ENCODE measurements around the gene TBX15.

Gene TBX15

DNA sequence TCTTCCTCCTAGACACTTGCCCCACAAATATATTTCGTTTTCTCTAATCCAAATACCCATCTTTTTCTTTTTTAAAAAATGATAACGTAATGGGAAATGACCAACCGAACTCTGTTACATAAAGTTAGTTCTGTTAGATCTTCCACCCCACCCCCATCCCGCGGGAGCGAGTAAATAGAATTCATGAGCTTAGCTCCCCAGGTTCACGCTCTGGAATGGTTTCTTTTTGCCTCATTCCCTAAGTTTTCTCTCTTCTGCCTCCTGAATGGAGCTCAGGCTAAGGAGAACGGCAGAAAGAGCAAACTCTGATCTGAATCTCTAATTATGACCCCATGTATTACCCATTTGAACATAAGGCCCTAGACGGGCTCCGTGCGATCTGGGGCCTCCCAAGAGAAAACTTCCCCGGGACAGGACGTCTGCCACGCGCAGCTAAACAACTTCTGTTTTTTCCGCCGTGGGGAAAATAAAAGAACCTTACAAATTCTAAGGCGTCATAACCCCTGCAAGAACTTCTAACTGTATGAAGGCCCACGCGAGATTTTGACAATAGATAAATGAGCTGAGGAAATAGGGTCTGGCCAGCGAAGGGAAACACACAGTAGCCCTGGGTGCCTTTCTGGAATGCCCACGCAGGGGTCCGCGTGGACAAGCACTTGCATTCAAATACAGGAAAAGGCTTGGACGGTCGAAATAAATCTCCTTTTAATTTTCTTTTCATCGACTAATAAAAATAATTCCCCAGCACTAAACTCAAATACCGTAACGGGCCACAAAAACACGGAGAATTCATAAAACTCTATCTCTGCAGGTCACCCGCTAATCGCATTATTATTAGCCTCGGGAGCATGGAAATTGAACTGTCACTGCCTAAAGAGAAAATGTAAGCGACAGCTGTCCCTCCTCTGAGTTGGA, 2.2 kb downstream of the TBX15 start:
- DNase-seq = no peak

DNA sequence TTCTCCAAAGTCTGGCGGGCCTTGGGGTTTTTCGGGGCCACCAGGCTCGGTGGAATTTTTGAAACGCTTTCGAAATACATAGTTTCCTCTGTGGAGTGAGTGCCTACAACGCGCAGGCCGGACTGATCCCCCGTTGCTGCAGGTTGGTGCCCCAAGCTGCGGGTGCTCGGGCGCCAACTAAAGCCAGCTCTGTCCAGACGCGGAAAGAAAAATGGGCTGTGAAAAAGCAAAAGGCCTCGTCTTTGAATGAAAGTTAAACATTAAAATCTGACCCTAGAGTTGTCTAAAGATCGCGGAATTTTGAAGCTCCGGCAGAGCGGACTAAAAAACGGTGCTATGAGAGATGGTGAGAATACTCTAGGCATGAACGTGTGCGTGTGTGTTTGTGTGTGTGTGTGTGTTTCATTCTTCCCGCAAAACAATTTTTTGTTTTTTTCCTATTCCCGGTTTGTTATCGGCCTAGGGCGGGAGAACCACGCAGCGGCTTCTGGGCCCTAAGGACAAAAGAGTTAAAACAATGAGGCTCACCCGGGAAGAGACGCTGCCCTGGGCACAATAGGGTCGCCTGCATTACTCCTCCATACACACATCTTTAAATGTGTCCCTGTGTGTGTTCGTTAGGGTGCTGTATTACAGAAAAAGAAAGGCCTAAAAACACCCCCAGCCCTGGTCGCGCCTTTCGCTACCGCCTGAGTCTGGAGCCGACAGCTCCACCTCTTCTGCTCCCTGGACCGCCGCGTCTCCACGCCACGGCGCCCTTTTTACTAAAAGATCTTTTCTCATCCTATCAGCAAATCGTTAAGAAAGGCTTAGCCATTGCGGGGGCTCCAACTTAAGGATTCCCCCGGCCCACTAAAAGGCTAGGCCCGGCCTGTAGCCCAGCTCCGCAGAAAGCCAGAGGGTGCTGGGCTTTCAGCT, 3.2 kb downstream of the TBX15 start:
- DNase-seq = no peak

DNA sequence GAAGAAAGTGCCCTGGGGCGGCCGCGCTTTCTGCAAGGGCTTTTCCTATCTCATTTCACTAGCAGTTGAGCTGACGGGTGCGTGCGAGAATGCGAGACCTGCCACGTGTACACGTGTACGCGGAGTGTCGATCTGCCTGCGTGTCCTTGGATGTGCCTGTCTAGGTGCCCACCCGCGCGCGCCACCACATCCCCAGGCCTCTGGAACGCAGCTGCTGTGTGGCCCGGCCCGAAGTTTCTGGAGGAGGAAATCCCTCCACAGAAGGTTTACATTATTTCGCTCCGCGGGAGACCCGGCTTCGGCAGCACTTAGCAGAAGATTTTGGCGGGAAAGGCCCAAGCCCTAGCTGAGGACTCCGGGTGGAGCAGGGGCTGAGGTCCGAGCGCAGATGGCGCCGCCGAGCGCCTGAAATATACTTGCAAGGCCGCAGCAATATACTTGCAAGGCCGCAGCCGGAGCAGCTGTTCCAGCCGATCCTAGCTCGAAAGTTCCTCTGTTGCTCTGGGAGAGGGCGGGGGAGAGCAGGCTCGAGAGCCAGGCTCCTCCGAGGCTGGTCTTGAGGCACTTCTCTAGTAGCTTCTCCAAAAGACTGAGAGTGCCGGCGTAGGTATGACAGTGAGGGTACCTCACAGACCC, 3.9 kb downstream of the TBX15 start:
- no peak for DNase-seq

DNA sequence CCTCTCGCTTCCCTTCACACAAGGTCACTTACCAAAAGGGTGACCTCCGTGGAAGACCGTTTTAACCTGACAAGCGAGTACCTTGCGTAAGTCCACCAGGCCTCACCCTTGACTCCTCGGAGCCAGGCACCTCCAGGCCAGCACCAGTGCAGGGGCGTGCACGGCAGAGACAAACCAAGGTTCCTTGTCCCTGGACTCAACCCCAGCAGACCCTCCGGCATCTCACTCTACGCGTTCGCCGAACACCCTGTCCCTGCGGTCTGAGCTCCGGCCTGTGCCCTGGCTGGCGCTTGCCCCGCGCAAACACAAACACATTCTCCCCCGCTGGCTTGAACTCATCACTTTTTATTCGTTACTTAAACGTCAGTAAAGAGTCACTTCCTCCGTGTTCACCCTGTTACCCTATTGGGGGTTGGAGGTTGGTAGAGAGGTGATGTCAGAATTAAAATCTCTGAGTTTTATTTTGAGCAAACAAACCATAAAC, 4.5 kb downstream of the TBX15 start:
- DNase-seq = no peak

DNA sequence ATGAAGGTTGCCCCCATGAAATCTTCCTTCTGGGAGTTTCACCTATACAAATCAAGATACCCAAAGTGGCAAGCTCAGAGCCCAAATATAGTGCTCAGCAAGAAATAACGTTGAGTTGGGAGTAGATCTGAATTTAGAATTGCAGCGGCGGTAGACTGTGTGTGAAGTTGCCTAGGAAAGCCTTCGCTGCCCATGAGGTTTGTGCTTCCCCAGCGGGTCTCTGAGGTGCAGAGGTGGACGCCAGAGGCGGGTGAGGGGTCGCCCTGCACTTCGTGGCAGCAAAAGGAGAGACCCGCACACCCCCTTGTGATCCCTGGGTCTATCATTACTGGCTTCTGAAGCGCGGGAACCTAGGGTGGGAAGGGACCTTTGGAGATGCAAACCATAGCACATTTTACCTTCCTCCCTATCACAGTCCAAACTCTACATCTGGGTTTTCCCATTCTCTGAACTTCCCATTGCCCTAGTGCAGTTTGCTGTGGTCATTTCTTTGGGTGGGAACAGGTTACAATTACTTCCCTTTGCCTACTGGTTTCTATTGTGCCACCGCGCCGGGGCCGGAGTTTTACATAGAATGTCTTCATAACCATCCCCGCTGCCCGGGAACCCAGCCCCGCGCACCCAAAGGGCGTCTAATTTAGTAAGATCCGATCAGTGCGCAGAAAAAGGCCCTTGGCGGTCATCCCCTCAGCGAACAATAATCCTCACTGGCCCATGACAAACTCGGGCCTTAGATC, 5.2 kb downstream of the TBX15 start:
- no peak for DNase-seq

DNA sequence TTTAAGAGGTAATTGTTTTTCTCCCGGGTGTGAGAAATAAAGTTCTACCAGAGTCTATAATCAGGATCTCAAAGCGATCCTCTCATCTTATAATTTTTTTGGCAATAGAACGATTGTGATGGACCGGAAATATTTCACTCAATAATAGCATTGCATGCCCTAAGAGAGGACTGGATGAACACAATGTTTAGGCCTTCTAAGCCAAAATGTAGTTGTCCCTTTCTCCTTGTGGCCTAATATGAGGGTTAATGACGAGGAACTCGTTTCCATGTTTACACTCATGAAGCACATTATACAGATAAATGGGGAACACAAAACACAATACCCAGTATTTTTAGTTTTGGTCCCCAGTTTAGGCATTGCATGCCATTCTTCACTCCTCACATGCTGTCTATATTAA, 5.9 kb downstream of the TBX15 start:
- DNase-seq = no peak

DNA sequence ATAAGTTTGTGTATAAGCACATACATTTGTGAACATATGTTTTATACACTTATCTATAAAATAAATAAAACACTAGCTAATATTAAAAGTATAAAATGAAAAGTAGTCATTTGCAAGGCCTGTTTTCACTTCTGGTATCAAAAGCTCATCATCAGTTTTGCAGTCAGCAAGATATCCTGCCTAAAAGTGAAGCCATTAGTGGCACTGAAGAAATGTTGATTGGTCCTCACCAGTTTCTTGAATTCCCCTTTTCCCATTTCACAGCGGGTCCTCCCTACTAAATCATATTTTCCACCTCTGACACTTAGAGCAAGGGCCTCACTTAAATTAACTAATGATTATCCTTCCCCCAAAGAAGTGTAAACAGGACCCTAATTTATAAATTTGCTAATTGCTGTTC, 6.7 kb downstream of the TBX15 start:
- no peak for DNase-seq

DNA sequence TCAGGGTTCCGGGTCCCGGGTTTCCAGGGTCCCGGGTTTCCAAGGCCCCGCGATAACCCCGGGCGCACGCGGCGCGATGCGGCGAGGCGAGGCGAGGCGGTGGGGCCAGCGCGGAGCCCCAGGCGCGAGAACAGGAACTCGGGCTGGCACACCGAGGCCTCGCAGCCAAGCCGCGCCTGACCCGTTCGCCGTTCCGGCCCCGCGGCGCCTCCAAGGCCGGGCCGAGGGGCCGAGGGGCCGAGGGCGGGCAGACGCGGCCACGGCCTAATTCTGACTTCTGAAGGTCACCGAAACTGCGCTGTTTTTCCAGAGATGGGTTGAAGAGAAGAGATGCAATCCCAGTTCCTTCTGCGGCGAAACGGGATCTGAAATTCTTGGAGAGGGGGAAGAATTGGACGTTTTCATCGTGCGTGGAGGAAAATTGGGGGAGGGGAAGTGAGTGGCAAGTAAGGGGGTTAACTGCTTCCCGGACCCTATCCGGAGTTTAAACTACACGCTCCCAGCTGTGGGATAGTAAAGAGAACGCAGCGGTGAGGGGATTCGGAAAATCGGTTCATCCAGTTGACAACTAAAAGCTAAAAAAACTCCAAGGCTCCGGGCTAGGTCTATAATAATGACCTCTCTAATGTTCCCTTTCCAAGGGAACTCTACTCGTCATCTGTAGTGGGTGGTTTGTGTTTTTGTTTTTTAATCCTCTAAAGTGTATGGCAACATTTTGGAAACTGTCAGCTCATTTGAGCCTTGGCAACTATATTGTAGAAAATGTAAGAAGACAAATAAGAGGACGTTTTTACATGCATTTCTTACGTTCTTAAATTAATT, 8.2 kb downstream of the TBX15 start:
- no peak for DNase-seq

DNA sequence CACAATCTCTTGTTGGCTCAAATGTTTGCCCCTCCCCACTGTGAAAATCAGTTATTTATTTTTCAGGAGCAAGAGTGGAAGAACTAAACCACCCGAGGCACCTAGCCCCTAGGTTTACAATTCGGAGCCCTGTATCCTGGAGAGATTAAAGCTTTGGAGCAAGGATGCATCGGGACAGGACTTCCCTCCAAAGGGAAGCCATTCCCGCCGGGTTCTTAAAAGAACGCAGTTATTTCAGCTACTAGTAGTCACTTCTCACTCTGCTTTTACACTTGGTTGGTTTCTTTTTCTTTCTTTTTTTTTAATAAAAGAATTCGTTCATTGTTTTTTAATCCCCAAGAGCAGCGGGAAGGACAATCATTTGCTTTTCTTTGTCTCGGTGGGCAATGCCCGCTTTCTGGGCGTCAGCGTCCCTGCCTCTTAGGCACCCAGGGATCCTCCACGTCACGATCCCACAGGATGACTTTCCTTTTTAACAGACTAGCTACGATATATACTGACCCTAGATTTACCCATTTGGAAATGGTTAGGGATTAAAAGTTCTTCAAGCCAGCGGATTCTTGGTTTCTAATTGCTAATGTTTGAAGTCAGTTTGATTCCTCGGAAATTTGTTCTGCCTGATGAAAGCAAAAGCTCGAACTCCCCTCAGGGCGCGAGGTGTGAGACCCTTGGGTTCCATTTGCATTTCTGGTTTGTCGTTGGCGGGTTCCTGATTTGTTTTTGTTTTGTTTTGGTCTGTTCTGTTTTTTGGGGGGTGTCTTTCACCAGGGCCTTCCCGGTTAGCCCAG, 9.0 kb downstream of the TBX15 start:
- DNase-seq = no peak

DNA sequence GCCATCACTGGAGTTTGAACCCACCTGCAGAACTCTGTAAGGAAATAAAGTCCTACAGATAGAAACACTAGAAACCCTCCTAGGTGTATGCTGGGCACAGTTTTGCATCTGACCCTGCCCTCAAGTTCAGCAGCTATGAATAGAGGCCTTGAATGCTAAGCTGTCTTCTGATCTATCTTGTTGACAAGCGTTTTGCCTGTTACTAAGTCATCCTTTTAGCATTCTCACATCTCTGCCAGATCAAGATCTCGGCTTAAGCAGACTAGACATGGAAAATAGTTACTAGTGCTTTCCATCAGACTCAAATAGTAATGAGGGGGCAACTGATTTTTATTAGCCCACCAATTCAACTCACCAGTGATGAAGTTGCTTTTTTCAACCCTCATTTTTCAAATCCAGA, 10.5 kb downstream of the TBX15 start:
- DNase-seq = no peak

DNA sequence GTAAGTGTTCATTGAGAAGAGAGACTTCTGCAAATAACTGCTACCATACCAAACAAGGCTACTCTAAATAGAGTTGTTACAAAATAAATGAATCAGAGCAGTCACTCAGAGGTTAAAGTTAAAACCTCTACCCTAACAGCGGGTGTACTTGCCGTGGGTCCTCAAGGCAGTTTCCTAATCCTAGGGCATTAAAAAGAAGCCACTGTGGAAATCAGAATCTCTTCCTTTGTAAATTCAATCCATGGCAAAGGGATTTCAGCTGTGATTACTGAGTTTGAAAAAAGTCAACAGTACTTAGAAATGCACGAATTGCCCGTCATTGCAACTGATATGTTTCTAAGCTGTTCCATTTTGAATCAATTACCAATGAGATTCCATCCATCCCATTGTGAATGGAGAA, 13.5 kb downstream of the TBX15 start:
- no peak for DNase-seq

DNA sequence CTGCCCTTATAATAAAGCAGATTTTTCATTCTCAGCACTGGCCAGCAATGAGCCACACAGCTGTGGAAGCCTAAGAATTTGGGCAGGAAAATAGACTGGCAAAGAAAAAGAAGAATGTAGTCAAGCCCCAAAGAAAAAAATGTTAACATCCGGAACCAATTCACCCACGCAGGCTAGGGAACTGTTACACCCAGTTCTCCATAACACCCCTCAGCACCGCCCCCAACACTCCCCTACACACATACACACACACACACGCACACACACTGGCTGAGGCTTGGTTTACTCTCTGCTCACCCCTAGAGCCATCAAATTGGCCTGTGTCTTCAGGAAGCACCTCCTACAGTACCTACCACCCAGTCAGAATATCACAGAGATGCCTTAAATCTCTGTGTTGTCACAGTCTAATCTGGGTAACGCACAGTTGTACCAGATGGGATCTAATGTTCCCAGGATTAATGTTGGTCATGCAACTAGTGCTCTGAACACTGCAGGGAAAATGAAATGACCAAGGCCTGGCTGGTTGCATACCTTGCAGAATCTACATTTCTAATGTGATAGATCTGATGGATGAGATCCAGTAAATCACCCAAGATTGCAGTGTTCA, 14.5 kb downstream of the TBX15 start:
- DNase-seq = no peak

DNA sequence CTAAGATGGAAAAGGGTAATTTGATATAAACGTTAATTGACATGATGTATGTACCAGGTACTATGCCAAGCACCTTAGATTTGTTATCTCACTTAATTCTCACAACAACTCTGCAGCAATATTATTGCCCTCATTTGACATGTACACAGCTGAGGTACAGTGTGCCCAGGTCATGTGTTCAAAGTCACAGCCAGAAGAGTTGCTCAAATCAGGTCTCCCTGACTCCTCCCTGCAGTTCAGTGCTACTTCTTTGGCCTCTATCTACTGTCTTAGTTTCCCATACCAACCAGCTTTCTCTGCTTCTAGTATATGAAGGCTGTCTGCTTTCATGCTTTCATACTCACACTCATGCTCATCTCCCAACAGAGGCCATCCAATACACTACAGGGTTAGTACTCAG, 15.1 kb downstream of the TBX15 start:
- DNase-seq = no peak

DNA sequence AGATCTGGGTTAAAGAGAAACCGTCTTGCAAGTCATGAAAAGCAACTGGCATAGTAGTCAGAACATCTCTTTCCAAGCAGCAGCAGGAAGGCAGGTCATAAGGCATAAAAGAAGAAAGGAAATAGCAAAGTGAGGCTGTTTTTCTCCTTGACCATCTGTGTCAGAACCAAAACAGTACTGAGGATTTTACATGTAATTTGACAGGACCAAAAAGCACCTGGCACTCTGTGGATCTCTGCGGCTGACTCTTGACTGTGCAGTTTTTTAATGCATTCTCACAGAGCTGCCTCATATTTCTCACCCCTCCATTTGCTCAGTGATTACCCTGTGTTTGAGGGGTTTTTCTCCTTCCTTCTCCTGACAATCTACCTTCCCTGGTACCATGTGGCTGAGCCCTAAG, 17.7 kb downstream of the TBX15 start:
- DNase-seq = no peak

DNA sequence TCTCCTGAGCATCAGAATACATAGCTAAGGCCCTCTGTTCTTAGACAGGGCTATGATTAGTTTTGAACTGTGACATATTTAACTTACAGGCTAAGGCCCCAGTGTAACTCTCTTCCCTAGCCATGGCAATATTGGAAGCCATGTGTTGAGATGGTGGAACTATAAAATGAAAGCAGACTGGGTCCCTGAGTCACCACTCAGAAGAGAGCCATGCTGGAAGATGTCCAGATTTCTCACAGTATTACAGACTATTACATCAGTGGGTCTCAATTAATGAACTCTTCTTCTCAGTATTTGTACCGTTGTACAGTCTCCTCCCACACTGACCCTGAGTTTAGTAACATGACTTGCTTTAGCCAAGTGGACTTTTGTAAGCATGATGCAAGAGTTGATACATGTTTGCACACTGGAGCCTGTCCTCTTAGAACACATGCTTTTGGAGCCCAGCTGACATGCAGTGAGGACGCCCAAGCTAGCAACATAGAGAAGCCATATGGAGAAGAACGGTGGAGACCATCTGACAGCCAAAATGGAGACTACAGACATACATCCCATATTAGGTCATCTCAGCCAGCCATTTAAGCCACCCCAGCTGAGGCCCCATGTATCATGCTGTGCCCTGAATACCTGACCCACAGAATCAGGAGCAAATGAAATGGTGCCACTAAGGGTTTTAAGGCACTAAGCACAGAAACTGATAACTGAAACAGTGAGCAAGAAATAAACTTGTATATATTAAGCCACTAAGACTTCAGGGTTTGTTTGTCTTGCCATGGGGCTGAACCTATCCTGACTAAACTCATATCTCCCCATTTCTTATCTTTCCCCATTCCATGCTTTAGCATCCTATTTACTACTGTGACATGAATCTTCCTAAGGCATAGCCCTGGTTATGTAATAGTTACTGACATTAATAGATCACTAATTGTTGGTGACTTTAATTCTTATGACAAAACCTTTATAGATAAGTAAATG, 24.4 kb downstream of the TBX15 start:
- DNase-seq = no peak

DNA sequence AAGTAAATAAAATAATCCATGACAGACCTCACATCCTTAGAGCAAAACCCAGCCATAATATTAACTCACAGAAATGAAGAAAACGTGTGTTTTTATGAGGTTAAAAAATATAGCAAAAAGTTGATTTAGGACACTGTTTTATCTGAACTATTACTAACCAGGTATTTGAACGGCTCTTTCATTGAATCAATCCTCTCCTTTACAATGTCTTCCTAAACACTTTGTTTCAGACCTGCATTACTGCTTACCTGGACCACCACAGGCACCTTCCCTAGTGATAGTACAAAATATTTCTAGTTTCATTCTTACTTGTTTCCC, 25.0 kb downstream of the TBX15 start:
- no peak for DNase-seq

DNA sequence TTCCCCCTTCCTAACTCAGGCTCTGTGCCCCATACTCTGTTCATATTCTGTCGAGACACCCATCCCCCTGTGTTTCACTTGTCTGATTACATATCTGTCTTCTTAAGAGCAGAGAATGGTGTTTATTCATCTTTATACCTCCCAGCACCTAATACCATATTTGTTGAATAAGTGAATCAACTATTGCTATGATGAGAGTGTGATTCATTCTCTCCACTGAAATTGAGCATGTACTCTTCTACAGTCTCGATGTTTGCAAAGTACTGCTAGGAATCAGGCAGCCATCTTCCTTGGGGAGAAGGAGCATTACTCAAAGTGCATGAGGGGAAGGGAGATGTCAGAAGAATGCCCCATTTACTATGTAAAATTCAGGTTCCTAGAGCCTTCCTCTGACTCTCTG, 27.0 kb downstream of the TBX15 start:
- DNase-seq = no peak

Measured in anterior cingulate cortex (tissue), 58 donors.